Lower leg skin (tissue), 3 donors: ENCODE results near the gene CYP2B6.

Experiments
- POLR2A ChIP-seq, 2 donors: fragments of 450-650 bp; IDR thresholded peaks; one replicate each; pipeline ENCODE4 v1.6.1; 2016 to 2017; ENCODE audit warnings: antibody characterized with exemption in 2 of 2, mild to moderate bottlenecking in 1 of 2, moderate library complexity in 1 of 2
- TF ChIP-seq, protein P1 (sequence below), 3 donors: fragments of 450-650 bp; IDR thresholded peaks; one replicate each; pipeline ENCODE4 v1.5.1; 2016; ENCODE audit warnings: antibody characterized with exemption in 3 of 3, mild to moderate bottlenecking in 3 of 3, moderate library complexity in 2 of 3

DNA sequence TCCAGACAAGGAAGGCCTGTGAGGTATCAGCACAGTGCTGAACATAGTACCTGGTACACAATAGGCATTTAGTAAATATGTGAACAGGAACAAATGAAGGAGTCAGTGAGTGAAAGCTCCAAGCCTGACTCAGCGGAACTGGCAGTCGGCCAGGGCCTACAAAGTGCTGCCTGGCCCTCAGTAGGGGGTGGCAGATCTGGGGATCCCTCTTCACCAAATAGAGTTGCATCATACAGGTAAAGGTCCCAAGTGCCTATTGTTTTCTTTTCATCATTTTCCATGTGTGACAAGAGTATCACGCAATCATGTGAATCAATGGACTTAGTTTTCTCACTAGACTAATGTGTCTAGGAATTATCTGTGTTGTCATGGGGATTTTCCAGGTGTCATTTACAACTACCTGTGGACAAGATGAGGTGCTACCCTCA lies 9.2 kb downstream of the CYP2B6 start:
- TF ChIP-seq, protein P1, sequence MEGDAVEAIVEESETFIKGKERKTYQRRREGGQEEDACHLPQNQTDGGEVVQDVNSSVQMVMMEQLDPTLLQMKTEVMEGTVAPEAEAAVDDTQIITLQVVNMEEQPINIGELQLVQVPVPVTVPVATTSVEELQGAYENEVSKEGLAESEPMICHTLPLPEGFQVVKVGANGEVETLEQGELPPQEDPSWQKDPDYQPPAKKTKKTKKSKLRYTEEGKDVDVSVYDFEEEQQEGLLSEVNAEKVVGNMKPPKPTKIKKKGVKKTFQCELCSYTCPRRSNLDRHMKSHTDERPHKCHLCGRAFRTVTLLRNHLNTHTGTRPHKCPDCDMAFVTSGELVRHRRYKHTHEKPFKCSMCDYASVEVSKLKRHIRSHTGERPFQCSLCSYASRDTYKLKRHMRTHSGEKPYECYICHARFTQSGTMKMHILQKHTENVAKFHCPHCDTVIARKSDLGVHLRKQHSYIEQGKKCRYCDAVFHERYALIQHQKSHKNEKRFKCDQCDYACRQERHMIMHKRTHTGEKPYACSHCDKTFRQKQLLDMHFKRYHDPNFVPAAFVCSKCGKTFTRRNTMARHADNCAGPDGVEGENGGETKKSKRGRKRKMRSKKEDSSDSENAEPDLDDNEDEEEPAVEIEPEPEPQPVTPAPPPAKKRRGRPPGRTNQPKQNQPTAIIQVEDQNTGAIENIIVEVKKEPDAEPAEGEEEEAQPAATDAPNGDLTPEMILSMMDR (IDR thresholded peaks at IDR 0.05), result no peak
- TF ChIP-seq POLR2A (IDR thresholded peaks at IDR 0.05), result no peak
